Calu3 (cell line): ENCODE measurements around the gene ACTR6. TPM values are rescaled to one million over a fixed set of nuclear protein-coding genes. Genes with fewer than 3 reads are reported as not detected.
"Not testable (repeated sequence)": the region's sequence is repeated elsewhere in the genome, so short reads cannot be mapped to it uniquely, and the experiment has no call there.

Experiments used
- BruUV-seq: library from RNA; stranded (reverse); fragments of 400-500 nt; replicated peaks from 2 replicates; lab custom pipeline; 2021; lab: Mats Ljungman, UMichigan
- CTCF ChIA-PET: fragments of 300-600 bp; sonication (Branson Sonifier 250); formaldehyde crosslinking; loops from one replicate; lab custom pipeline; 2022; ENCODE audit warnings: antibody characterized with exemption; lab: Charles Lee
- DNase-seq: peaks from one replicate; pipeline ENCODE4 v3.0.0; 2022
- H3K27ac Mint-ChIP-seq: one replicate; pipeline ENCODE4 v1.8.0; 2022; ENCODE audit warnings: mixed read lengths; ENCODE audit not compliant: unreplicated experiment
- H3K27me3 Mint-ChIP-seq: one replicate; pipeline ENCODE4 v1.8.0; 2022; ENCODE audit warnings: mixed read lengths; ENCODE audit not compliant: unreplicated experiment
- H3K36me3 Mint-ChIP-seq: one replicate; pipeline ENCODE4 v1.8.0; 2022; ENCODE audit warnings: mild to moderate bottlenecking, moderate library complexity, mixed read lengths; ENCODE audit not compliant: insufficient read depth, unreplicated experiment
- H3K4me1 Mint-ChIP-seq: one replicate; pipeline ENCODE4 v1.8.0; 2022; ENCODE audit warnings: mild to moderate bottlenecking, low read depth, mixed read lengths; ENCODE audit not compliant: unreplicated experiment
- H3K4me3 Mint-ChIP-seq: one replicate; pipeline ENCODE4 v1.8.0; 2022; ENCODE audit warnings: mild to moderate bottlenecking, low read depth, moderate library complexity, mixed read lengths; ENCODE audit not compliant: unreplicated experiment
- H3K9me3 Mint-ChIP-seq: one replicate; pipeline ENCODE4 v1.8.0; 2022; ENCODE audit warnings: low read depth, mixed read lengths; ENCODE audit not compliant: unreplicated experiment
- intact Hi-C: fragments of 100-400 bp; cut with micrococcal nuclease; formaldehyde crosslinking; loops from one replicate; pipeline ENCODE4 v1.10.0; 2022; ENCODE audit not compliant: unreplicated experiment
- total RNA-seq: library from RNA; stranded (reverse); gene quantifications from 2 replicates; pipeline ENCODE4 v1.2.3, GENCODE V29; 2022
- TF ChIP-seq, protein P1 (sequence below): fragments of 200-600 bp; IDR thresholded peaks from one replicate; pipeline ENCODE4 v1.8.0; 2022; ENCODE audit warnings: antibody characterized with exemption; ENCODE audit not compliant: unreplicated experiment

ACTR6 gene
- total RNA-seq, 1 experiment from 2014 or later = 35.2 TPM

DNA sequence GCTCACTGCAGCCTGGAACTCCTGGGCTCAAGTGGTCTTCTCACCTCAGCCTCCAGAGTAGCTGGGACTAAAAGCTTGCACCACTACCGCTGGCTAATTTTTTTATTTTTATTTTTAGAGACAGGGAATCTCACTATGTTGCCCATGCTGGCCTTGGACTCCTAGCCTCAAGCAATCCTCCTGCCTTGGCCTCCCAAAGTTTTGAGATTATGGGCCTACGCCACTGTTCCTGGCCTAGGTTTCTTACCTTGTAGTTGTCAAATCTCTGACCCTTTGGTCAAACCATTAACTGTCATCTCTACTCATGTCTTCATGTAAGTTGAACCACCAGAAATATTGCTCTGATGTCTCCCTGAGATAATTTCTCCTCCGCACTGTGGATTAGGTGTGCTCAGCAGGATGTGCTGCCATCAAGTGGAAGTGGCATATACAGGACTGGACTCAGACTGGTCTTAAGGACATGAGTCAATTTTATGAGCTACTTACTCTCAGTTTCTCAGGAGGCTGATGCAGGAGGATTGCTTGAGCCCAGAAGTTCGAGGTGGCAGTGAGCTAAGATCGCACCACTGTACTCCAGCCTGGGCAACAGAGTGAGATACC, 28.5 kb downstream of the ACTR6 start:
- H3K9me3 Mint-ChIP-seq = no peaks in the 10 kb centered on the region
- H3K36me3 Mint-ChIP-seq = peaks cover 12% of the 10 kb centered on the region
- H3K27ac Mint-ChIP-seq = peak overlapping the region; percentile 55
- peak; percentile 24 for DNase-seq
- H3K27me3 Mint-ChIP-seq = no peaks in the 10 kb centered on the region
- TF ChIP-seq, protein P1, sequence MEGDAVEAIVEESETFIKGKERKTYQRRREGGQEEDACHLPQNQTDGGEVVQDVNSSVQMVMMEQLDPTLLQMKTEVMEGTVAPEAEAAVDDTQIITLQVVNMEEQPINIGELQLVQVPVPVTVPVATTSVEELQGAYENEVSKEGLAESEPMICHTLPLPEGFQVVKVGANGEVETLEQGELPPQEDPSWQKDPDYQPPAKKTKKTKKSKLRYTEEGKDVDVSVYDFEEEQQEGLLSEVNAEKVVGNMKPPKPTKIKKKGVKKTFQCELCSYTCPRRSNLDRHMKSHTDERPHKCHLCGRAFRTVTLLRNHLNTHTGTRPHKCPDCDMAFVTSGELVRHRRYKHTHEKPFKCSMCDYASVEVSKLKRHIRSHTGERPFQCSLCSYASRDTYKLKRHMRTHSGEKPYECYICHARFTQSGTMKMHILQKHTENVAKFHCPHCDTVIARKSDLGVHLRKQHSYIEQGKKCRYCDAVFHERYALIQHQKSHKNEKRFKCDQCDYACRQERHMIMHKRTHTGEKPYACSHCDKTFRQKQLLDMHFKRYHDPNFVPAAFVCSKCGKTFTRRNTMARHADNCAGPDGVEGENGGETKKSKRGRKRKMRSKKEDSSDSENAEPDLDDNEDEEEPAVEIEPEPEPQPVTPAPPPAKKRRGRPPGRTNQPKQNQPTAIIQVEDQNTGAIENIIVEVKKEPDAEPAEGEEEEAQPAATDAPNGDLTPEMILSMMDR = no peak
- peak overlapping the region; percentile 19 for H3K4me3 Mint-ChIP-seq
- intact Hi-C loops = no loop called here
- CTCF ChIA-PET = interaction anchor here (0.6 to 1.8 kb wide), 13 partner anchors 8 to 461 kb away, joined by 3 to 15 read pairs (median 4); partner anchors contain the start of genes ACTR6, DEPDC4 and SCYL2
- BruUV-seq = no TSS peak
- peaks cover 20% of the 10 kb centered on the region for H3K4me1 Mint-ChIP-seq

DNA sequence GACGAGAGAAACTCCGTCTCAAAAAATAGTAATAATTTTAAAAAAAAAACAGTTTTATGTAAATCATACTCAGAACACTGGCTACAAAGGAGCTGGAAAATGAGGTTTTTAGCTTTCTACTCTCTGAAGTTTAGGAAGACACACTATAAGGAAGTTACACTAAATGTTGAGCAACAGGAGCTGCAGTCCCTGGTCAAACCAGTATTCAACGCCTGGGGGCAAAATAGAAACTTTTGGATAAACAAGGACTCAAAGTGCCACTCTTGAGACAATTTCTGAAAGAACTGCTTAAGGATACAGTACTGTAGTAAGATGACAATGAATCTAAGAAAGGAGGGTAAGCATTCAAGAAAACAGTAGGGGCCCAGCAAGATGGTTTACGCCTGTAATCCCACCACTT, 29.3 kb downstream of the ACTR6 start:
- Mint-ChIP-seq H3K27me3 (no peaks in the 10 kb centered on the region), H3K27ac (peak overlapping the region; percentile 55), H3K4me1 (peaks cover 25% of the 10 kb centered on the region), H3K36me3 (peaks cover 12% of the 10 kb centered on the region), H3K9me3 (no peaks in the 10 kb centered on the region), H3K4me3 (peak overlapping the region; percentile 19)
- BruUV-seq = no TSS peak
- TF ChIP-seq, protein P1 = no peak
- DNase-seq = peak; percentile 74
- intact Hi-C loops = loop anchor here (2.0 to 10.0 kb wide), 4 partner anchors 85 to 512 kb away; no protein-coding TSS in a partner anchor
- CTCF ChIA-PET = interaction anchor here (0.7 to 1.8 kb wide), 12 partner anchors 8 to 462 kb away, joined by 3 to 15 read pairs (median 5); partner anchors contain the start of genes ACTR6, DEPDC4 and SCYL2

DNA sequence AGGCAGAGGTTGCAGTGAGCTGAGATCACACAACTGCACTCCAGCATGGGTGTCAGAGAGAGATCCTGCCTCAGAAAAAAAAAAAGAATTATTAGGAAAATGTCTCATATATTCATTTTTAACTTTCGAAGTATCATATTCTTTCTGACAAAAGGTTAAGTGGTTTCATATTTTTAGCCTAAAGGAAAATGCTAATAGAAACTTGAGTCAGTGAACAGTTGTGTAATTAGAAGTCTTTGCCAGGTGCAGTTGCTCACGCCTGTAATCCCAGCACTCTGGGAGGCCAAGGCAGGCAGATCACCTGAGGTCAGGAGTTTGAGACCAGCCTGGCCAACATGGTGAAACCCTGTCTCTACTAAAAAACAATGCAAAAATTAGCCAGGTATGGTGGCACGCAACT, 31.3 kb downstream of the ACTR6 start:
- CTCF ChIA-PET, H3K27ac Mint-ChIP-seq, H3K4me3 Mint-ChIP-seq, H3K9me3 Mint-ChIP-seq, DNase-seq, H3K27me3 Mint-ChIP-seq, BruUV-seq: not testable (repeated sequence)
- H3K36me3 Mint-ChIP-seq = peaks cover 12% of the 10 kb centered on the region
- intact Hi-C loops = loop anchor here (2.0 to 10.0 kb wide), 4 partner anchors 83 to 510 kb away; no protein-coding TSS in a partner anchor
- H3K4me1 Mint-ChIP-seq = peaks cover 25% of the 10 kb centered on the region

DNA sequence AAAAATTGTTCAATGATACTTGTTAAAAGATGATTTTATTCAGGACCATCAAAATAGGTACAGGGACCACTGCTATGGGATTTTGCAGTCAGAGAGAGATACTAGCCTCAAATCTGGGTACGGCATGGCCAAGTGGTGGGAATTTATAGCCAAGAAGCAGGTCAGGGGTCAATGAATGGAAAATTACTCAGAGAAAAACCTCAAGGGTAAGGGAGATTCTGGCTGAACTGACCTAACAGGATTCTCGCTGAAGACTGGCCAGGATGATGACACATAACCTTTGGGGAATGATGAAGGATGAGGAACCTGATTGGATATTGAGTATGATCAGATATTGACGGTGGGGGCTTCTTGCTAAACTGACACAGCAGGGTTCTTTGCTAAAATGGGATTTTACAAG, 33.6 kb downstream of the ACTR6 start:
- peaks cover 21% of the 10 kb centered on the region for H3K4me1 Mint-ChIP-seq
- peaks cover 10% of the 10 kb centered on the region for H3K36me3 Mint-ChIP-seq
- CTCF ChIA-PET = interaction anchor here (1.2 kb wide), 1 partner anchor 33 kb away, joined by 22 read pairs; the partner anchor contains the start of genes DEPDC4 and SCYL2
- H3K27me3 Mint-ChIP-seq = no peaks in the 10 kb centered on the region
- no peaks in the 10 kb centered on the region for H3K9me3 Mint-ChIP-seq
- DNase-seq = peak; percentile 23
- no TSS peak for BruUV-seq
- H3K27ac Mint-ChIP-seq = peak overlapping the region; percentile 70
- TF ChIP-seq, protein P1 = no peak
- intact Hi-C loops = loop anchor here (1.0 to 10.0 kb wide), 4 partner anchors 81 to 508 kb away; no protein-coding TSS in a partner anchor
- H3K4me3 Mint-ChIP-seq = no peak overlapping the region
